Lower leg skin (tissue), 3 donors: ENCODE results near the gene DDT.

Experiments
- CTCF ChIP-seq, 3 donors: fragments of 450-650 bp; IDR thresholded peaks; one replicate each; pipeline ENCODE4 v1.5.1; 2016; ENCODE audit warnings: antibody characterized with exemption in 3 of 3, mild to moderate bottlenecking in 3 of 3, moderate library complexity in 2 of 3
- POLR2A ChIP-seq, 2 donors: fragments of 450-650 bp; IDR thresholded peaks; one replicate each; pipeline ENCODE4 v1.6.1; 2016 to 2017; ENCODE audit warnings: antibody characterized with exemption in 2 of 2, mild to moderate bottlenecking in 1 of 2, moderate library complexity in 1 of 2

DNA sequence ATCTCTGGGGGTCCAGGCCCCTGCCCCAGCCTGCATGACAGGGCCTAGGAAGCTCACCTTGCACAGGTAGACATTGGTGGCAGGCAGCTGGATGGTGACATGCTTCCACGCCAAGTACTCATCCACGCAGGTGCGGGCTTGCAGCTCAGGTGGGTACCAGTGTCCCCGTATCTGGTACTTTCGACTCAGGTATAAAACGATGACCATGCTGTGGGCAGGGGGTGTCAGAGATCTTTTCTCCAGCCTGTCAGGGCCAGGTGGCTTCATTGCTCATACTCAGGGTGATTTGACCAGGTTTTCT lies 32.6 kb upstream of the DDT start:
- TF ChIP-seq CTCF (IDR thresholded peaks at IDR 0.05) (no peak), POLR2A (IDR thresholded peaks at IDR 0.05) (no peak)
